Mammary epithelial cell (primary cell): Measurements from ENCODE around the gene CCDC138.

ENCODE experiments used
- EZH2 ChIP-seq: IDR thresholded peaks from 2 replicates; pipeline ENCODE4 v1.6.1; 2012; ENCODE audit warnings: low read length, inconsistent platforms, borderline replicate concordance
- TF ChIP-seq, protein P1 (sequence below), 2 donors: IDR thresholded peaks in 1 of 2; conservative IDR thresholded peaks in 1 of 2; 2 replicates each; pipeline ENCODE4 v1.5.1; 2011 to 2012; ENCODE audit warnings: inconsistent platforms in 2 of 2, low read length in 2 of 2, mild to moderate bottlenecking in 2 of 2, control low read depth in 1 of 2, low read depth in 1 of 2; ENCODE audit not compliant: insufficient read depth in 1 of 2; ENCODE audit errors: extremely low read depth in 1 of 2

DNA sequence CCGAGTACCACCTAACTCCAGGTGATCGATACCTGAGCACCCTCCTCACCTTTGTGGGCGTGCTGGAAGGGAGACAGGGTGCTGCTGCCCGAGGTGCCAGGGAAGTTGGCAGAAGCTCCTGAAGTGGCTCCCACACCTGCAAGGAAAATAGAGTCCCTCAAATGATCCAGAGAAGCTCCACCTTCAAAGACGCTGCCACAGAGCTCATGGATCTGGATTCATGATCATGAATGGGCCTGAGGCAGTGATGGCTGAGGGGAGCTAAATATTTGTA is 126.0 kb downstream of the CCDC138 start:
- TF ChIP-seq, protein P1, sequence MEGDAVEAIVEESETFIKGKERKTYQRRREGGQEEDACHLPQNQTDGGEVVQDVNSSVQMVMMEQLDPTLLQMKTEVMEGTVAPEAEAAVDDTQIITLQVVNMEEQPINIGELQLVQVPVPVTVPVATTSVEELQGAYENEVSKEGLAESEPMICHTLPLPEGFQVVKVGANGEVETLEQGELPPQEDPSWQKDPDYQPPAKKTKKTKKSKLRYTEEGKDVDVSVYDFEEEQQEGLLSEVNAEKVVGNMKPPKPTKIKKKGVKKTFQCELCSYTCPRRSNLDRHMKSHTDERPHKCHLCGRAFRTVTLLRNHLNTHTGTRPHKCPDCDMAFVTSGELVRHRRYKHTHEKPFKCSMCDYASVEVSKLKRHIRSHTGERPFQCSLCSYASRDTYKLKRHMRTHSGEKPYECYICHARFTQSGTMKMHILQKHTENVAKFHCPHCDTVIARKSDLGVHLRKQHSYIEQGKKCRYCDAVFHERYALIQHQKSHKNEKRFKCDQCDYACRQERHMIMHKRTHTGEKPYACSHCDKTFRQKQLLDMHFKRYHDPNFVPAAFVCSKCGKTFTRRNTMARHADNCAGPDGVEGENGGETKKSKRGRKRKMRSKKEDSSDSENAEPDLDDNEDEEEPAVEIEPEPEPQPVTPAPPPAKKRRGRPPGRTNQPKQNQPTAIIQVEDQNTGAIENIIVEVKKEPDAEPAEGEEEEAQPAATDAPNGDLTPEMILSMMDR (conservative IDR thresholded peaks at IDR 0.05 in 1 of 2, IDR thresholded peaks at IDR 0.05 in 1 of 2; ENCODE audit: extremely low read depth in 1 of 2, insufficient read depth in 1 of 2, low read depth in 1 of 2, low read length in 2 of 2) = no peak
- TF ChIP-seq EZH2 = no peak
